NCI-H2081 treated with DMSO at 0.1 percent for 48 hours (cell line): Measurements from ENCODE around the gene RNU1-3.
"Not testable (repeated sequence)": the region's sequence is repeated elsewhere in the genome, so short reads cannot be mapped to it uniquely, and the experiment has no call there.

Experiments
- DNase-seq: peaks from one replicate; lab custom pipeline; 2025; lab: John Stamatoyannopoulos, UW

The RNU1-3 gene

DNA sequence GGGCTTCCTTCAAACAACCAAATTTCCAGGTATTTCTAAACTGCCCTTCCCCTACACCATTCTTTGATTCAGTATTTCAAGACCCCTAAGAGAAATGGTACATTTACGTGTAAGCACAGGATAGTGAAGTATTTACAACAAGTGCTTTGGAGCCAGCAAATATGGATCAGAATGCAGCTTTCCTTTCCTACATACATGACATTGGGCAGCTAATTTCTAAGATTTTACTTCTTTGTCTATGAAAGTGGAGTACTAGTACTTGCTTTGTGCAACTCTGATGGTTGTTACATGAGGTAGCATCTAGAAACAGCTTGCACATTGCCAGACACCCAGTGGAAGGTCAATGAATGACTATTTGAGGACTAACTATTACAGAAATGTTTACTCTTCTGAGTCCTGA is 15.2 kb downstream of the RNU1-3 start:
- not testable (repeated sequence) for DNase-seq

DNA sequence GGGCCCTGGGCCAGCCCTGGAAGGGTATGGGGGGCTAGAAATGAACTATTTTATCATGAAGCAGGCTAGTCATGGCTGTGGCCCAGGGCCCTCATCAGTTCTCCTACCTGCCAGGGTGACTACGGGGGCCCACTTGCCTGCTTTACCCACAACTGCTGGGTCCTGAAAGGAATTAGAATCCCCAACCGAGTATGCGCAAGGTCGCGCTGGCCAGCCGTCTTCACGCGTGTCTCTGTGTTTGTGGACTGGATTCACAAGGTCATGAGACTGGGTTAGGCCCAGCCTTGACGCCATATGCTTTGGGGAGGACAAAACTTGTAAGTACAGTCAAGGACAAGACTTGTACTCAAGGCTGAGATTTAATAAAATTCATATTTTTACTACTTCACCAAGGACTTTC is 16.8 kb downstream of the RNU1-3 start:
- not testable (repeated sequence) for DNase-seq

GRCh38 chr1:16649390-16649789 is 17.4 kb downstream of the RNU1-3 start:
- not testable (repeated sequence) for DNase-seq

DNA sequence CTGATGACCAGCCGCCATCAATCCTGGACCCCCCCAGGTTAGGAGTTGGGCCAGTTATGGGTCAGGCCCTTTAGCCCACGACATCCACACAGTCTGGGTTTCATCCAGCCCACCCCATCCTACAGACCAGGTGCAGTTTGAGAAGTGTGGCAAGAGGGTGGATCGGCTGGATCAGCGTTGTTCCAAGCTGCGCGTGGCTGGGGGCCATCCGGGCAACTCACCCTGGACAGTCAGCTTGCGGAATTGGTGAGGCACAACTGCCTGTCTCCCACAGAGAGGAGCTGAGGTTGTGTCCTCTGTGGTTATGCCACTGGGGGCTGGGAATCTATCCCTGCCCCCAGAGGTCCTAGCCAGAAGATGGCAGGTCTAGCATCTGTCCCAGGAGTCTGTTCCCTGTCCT is 18.0 kb downstream of the RNU1-3 start:
- DNase-seq: not testable (repeated sequence)

- not testable (repeated sequence) for DNase-seq
These were observed 18.5 kb downstream of the RNU1-3 start for GRCh38 chr1:16648250-16648649.

GRCh38 chr1:16647179-16648176 is 19.3 kb downstream of the RNU1-3 start:
- DNase-seq: not testable (repeated sequence)

- DNase-seq: not testable (repeated sequence)
These were observed 20.0 kb downstream of the RNU1-3 start for GRCh38 chr1:16646716-16647115.

DNA sequence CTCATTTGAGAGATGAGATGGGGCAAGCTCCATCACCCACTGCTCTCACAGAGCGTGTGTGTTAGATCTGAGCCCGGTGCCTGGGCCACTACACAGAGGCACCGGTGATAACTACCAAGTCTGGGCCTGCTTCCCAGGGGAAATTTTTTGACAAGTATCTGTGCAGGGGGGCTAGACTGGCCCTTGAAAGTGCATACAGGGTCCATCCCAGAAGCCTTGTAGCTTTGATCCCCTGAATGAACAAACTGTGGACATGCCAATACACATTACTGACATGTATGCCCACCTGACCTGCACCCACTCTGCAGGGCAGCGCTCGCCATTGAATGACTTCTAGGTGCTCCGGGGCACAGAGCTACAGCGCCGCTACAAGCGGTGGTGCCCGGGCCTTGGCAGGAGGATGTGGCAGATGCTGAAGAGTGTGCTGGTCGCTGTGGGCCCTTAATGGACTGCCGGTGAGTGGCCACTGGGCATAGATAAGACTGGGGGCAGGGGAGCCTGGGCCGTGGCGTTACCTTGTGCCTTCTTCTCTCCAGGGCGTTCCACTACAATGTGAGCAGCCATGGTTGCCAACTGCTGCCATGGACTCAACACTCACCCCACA is 20.6 kb downstream of the RNU1-3 start:
- not testable (repeated sequence) for DNase-seq

DNA sequence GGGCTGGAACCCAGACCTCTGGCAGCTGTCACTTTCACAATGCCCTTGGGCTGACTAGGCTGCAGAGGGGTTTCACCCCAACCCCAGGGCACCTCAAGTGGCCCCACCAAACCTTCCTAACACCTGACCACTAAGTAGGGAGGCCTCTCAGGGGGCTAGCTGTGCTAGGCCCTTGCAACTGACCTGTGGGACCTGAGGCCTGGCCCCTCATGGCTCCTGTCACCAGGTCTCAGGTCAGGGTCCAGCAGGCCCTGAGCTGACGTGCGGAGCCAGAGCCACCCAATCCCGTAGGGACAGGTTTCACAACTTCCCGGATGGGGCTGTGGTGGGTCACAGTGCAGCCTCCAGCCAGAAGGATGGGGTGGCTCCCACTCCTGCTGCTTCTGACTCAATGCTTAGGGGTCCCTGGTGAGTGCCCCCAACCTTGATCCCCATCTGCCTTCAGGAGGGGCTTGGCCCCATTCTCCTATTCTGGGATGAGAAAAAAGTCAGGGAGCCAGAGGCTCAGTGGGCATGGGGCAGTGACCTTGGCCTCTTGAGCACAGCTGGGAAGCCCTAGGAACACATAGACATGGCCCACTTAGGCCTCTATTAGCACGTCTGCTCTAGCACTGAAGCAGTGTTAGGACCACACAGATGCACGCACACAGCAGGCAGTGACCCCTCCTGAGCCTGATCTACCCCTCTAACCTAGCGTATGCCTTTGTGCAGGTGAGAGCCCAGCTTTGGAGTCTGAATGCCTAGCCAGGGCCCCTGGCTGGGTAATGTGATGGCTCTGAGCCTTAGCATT is 21.3 kb downstream of the RNU1-3 start:
- DNase-seq: not testable (repeated sequence)

DNA sequence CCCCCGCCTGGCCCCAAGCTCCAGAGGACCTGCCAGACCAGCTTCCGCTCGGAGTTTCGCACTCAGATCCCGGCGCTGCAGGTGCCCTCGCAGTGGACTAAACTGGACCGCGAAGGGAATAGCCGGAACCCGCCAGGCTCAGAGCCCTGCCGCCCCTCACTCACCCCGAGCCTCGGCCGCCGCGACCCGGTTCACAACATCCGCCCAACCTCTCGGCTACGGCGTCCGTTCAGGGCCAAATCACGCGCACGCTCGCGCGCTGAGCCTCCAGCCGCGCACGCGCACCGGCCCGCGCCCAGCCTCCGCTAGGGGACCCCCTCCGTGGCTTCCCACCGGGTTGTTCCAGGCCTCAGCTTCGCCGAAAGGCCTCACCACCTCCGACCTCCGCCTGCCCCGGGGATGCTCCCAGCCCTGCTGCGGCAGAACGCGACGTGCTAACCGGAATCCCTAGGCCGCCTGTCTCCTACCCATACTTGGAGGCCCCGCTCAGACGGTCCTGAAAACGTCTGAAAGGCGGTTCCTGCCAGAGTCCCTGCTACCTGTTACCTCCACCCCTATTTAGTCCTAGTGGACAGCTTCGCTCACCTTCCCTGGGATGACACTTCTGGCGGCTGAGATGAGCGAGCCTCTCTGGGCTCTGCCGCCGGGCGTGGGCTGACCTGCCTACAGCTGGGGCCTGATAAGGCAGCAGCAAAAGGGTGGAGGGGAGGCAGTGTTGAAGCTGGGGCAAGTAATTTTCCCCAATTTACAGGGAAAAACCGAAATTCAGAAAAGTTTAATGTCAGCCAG is 22.1 kb downstream of the RNU1-3 start:
- DNase-seq: peak; percentile 90

DNA sequence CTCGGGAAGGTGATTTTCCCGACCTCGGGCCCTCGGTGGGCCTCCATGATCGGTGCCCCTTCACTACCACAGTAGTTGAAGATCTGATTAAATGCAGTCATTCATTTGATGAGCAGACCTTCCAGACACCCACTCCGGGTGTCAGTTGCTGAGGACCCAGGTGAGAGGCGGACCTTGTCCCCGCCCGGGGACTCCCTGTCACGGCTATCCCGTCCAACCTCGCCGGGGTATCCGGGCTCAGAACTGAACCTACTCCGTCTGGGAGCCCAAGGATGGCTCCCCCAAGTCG is 22.6 kb downstream of the RNU1-3 start:
- no peak for DNase-seq

DNA sequence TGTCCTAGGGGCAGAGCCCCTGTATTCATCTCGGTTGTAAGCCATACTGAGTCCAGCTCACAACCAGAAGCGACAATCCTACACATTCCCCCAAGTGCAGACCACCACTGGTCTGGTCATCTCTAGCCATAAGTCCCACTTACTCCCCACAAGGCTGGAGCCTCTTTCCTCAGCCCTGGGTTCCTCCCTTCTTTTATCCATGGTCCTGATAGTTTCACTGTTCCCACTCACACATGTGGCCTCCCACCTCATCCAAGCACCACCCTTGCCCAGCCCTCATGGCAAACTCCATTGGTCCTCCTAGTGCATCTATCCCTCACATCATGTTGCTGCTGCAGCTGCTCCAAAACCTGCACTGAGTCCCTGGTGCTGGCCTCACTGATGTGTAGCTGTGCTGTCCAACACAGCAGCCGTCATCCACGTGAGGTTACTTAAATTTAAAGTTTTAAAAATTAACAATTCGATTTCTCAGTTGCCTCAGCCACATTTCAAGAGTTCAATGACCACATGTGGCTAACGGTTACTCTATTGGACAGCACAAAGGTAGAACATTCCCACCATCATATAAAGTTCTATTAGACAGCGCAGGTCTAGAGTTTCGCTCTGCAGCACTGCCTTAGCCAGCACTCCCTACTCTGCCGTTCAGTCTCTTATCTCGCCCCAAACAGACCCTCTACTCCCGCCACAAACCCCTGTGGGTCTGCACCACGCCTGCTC is 23.1 kb downstream of the RNU1-3 start:
- DNase-seq: not testable (repeated sequence)

DNA sequence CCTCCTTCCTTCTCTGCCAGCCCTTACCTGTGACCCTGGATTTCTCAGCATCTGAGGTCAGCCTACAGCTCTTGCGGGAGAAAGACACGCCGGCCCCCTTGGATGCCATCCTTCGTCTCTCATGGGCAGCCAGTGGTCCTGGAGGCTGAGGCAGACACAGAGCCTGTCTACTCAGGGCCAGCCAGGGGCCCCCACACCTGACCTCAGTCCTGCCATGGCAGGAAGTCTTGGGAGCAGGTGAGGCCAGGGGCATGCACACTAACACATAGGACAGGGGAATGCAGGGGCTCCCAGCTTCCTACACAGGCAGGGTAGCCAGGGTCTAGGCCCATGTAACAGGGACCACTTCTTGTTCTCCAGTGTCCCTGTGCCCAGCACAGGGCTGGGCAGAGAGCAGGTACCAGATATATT is 23.7 kb downstream of the RNU1-3 start:
- DNase-seq: not testable (repeated sequence)

- not testable (repeated sequence) for DNase-seq
These were observed 24.5 kb downstream of the RNU1-3 start for GRCh38 chr1:16642025-16642966.

GRCh38 chr1:16641159-16641975 is 25.4 kb downstream of the RNU1-3 start:
- DNase-seq: not testable (repeated sequence)

GRCh38 chr1:16639091-16640031 is 27.4 kb downstream of the RNU1-3 start:
- DNase-seq: not testable (repeated sequence)

GRCh38 chr1:16637941-16638778 is 28.6 kb downstream of the RNU1-3 start:
- DNase-seq: not testable (repeated sequence)
